OCI-LY3 (cell line): Measurements from ENCODE around the gene ASGR2.

ENCODE experiments used
- CTCF ChIP-seq: fragments of 200-600, 300-600 bp; sonication (generic); IDR thresholded peaks from 2 replicates; pipeline ENCODE4 v1.5.1; 2014; ENCODE audit warnings: antibody characterized with exemption, low read length, low read depth
- EZH2phosphoT487 ChIP-seq: fragments of 200-600 bp; shearing (Covaris generic); IDR thresholded peaks from 2 replicates; pipeline ENCODE4 v1.6.1; 2018; ENCODE audit warnings: antibody characterized with exemption, mixed run types, low read depth

- TF ChIP-seq CTCF (no peak), EZH2phosphoT487 (no peak)
Measured at GRCh38 chr17:7068268-7068667, 46.4 kb downstream of the ASGR2 start.
